IMR-90 (cell line): ENCODE results near the gene PAGE1. TPM values are rescaled to one million over a fixed set of nuclear protein-coding genes. Genes with fewer than 3 reads are reported as not detected.

Source experiments
- ATAC-seq: fragments of 200-7000 bp; cut with Tn5 transposase; 2 replicates; pipeline ENCODE4 v1.9.1; 2020; ENCODE audit warnings: low read depth, mild to moderate bottlenecking, moderate library complexity
- BruUV-seq: library from RNA; stranded (reverse); fragments of 400-500 nt; replicated peaks from 2 replicates; lab custom pipeline; 2021; lab: Mats Ljungman, UMichigan
- CTCF ChIA-PET: fragments of 300-600 bp; formaldehyde crosslinking; extraction: SDS; loops from one replicate; lab custom pipeline; 2021; ENCODE audit warnings: antibody characterized with exemption; lab: Yijun Ruan, JAX
- POLR2A ChIA-PET: fragments of 300-600 bp; sonication (Branson Sonifier 250); formaldehyde crosslinking; loops from one replicate; lab custom pipeline; 2022; ENCODE audit warnings: antibody characterized with exemption; ENCODE audit not compliant: unreplicated experiment; lab: Charles Lee
- DNase-seq: peaks from one replicate; pipeline ENCODE4 v3.0.0; 2013
- H2AFZ ChIP-seq: replicated peaks from 2 replicates; pipeline ENCODE3; 2013; ENCODE audit warnings: low read length, mild to moderate bottlenecking; ENCODE audit not compliant: poor library complexity
- H2AK5ac ChIP-seq: 2 replicates; pipeline ENCODE4 v1.6.1; 2013; ENCODE audit warnings: low read depth, low read length, inconsistent platforms
- H2AK9ac ChIP-seq: replicated peaks from 2 replicates; pipeline ENCODE3; 2013; ENCODE audit warnings: mild to moderate bottlenecking, low read depth, low read length, moderate library complexity; ENCODE audit not compliant: poor library complexity
- H2BK120ac ChIP-seq: 2 replicates; pipeline ENCODE4 v1.6.1; 2013; ENCODE audit warnings: low read depth, low read length, inconsistent platforms
- H2BK15ac ChIP-seq: 3 replicates; pipeline ENCODE4 v1.6.1; 2013; ENCODE audit warnings: low read depth, low read length, inconsistent platforms
- H2BK20ac ChIP-seq: 2 replicates; pipeline ENCODE4 v1.6.1; 2013; ENCODE audit warnings: low read depth, mild to moderate bottlenecking, inconsistent platforms, low read length, moderate library complexity
- H2BK5ac ChIP-seq: 2 replicates; pipeline ENCODE4 v1.6.1; 2013; ENCODE audit warnings: mild to moderate bottlenecking, low read depth, low read length, inconsistent platforms; ENCODE audit not compliant: poor library complexity, severe bottlenecking
- H3K14ac ChIP-seq: replicated peaks from 2 replicates; pipeline ENCODE4 v1.6.1; 2013; ENCODE audit warnings: low read depth, low read length, inconsistent platforms
- H3K18ac ChIP-seq: 2 replicates; pipeline ENCODE4 v1.6.1; 2013; ENCODE audit warnings: low read depth, low read length, control low read depth
- H3K23ac ChIP-seq: 2 replicates; pipeline ENCODE4 v1.6.1; 2013; ENCODE audit warnings: low read depth, low read length, inconsistent platforms
- H3K27ac ChIP-seq: 2 replicates; pipeline ENCODE4 v1.5.1; 2013; ENCODE audit warnings: mild to moderate bottlenecking, control low read depth, low read length; ENCODE audit not compliant: insufficient read depth
- H3K27me3 ChIP-seq: 2 replicates; pipeline ENCODE4 v1.6.1; 2013; ENCODE audit warnings: low read length; ENCODE audit not compliant: control insufficient read depth, insufficient read depth
- H3K36me3 ChIP-seq: 2 replicates; pipeline ENCODE4 v1.6.1; 2013; ENCODE audit warnings: low read length, mixed read lengths; ENCODE audit not compliant: control insufficient read depth, insufficient read depth
- H3K4ac ChIP-seq: 2 replicates; pipeline ENCODE4 v1.6.1; 2013; ENCODE audit warnings: low read depth, low read length, inconsistent platforms
- H3K4me1 ChIP-seq: 2 replicates; pipeline ENCODE4 v1.6.1; 2013; ENCODE audit warnings: low read length, mixed read lengths; ENCODE audit not compliant: control insufficient read depth, insufficient read depth
- H3K4me2 ChIP-seq: 2 replicates; pipeline ENCODE4 v1.6.1; 2013; ENCODE audit warnings: low read depth, mild to moderate bottlenecking, control low read depth, low read length, moderate library complexity
- H3K4me3 ChIP-seq: 2 replicates; pipeline ENCODE4 v1.5.1; 2013; ENCODE audit warnings: low read depth, mild to moderate bottlenecking, control low read depth, low read length, moderate library complexity; ENCODE audit not compliant: insufficient read depth
- H3K56ac ChIP-seq: 2 replicates; pipeline ENCODE4 v1.6.1; 2013; ENCODE audit warnings: low read length, inconsistent platforms; ENCODE audit not compliant: insufficient read depth; ENCODE audit errors: extremely low read depth
- H3K79me1 ChIP-seq, 2 experiments: 2 replicates each; pipeline ENCODE4 v1.6.1; 2013; ENCODE audit warnings: low read length in 2 of 2, inconsistent platforms in 1 of 2, low read depth in 1 of 2
- H3K9ac ChIP-seq: 2 replicates; pipeline ENCODE4 v1.6.1; 2013; ENCODE audit warnings: low read depth, low read length, control low read depth
- H3K9me1 ChIP-seq: 2 replicates; pipeline ENCODE4 v1.6.1; 2013; ENCODE audit warnings: low read length, inconsistent platforms; ENCODE audit not compliant: insufficient read depth
- H3K9me3 ChIP-seq: 2 replicates; pipeline ENCODE4 v1.6.1; 2013; ENCODE audit warnings: low read length; ENCODE audit not compliant: control insufficient read depth, insufficient read depth
- H4K20me1 ChIP-seq: 2 replicates; pipeline ENCODE4 v1.6.1; 2013; ENCODE audit warnings: low read length, inconsistent platforms; ENCODE audit not compliant: insufficient read depth
- H4K5ac ChIP-seq: 2 replicates; pipeline ENCODE4 v1.6.1; 2013; ENCODE audit warnings: mild to moderate bottlenecking, low read depth, low read length, control low read depth
- H4K8ac ChIP-seq, 2 experiments: 2 replicates each; pipeline ENCODE4 v1.6.1; 2013; ENCODE audit warnings: low read depth in 2 of 2, low read length in 2 of 2, control low read depth in 1 of 2, inconsistent platforms in 1 of 2
- H4K91ac ChIP-seq: 2 replicates; pipeline ENCODE4 v1.6.1; 2013; ENCODE audit warnings: low read depth, low read length, inconsistent platforms; ENCODE audit not compliant: insufficient read depth
- BHLHE40 ChIP-seq: fragments of 150-350 bp; IDR thresholded peaks from 2 replicates; pipeline ENCODE4 v1.6.1; 2016; ENCODE audit warnings: mild to moderate bottlenecking, low read depth, low read length
- CEBPB ChIP-seq: IDR thresholded peaks from 2 replicates; pipeline ENCODE4 v1.6.1; 2012; ENCODE audit warnings: low read depth, low read length, improper control_type of control experiment
- CHD1 ChIP-seq: IDR thresholded peaks from 2 replicates; pipeline ENCODE4 v1.6.1; 2012; ENCODE audit warnings: low read depth, low read length, improper control_type of control experiment
- FOS ChIP-seq: fragments of 150-350 bp; IDR thresholded peaks from 2 replicates; pipeline ENCODE4 v1.6.1; 2016; ENCODE audit warnings: low read depth, low read length
- MAFK ChIP-seq: IDR thresholded peaks from 2 replicates; pipeline ENCODE4 v1.6.1; 2012; ENCODE audit warnings: low read depth, low read length, improper control_type of control experiment
- MAZ ChIP-seq: IDR thresholded peaks from 2 replicates; pipeline ENCODE4 v1.6.1; 2012; ENCODE audit warnings: low read depth, mild to moderate bottlenecking, low read length, improper control_type of control experiment, moderate library complexity, borderline replicate concordance
- MXI1 ChIP-seq: IDR thresholded peaks from 2 replicates; pipeline ENCODE4 v1.6.1; 2012; ENCODE audit warnings: low read depth, mild to moderate bottlenecking, low read length, moderate library complexity, borderline replicate concordance
- NFE2L2 ChIP-seq: fragments of 150-350 bp; IDR thresholded peaks from 2 replicates; pipeline ENCODE4 v1.6.1; 2016; ENCODE audit warnings: low read depth, mild to moderate bottlenecking, low read length
- POLR2A ChIP-seq: IDR thresholded peaks from 2 replicates; pipeline ENCODE4 v1.6.1; 2012; ENCODE audit warnings: mild to moderate bottlenecking, low read depth, low read length
- RAD21 ChIP-seq: IDR thresholded peaks from 2 replicates; pipeline ENCODE4 v1.6.1; 2012; ENCODE audit warnings: low read length, improper control_type of control experiment
- RCOR1 ChIP-seq: IDR thresholded peaks from 2 replicates; pipeline ENCODE4 v1.6.1; 2012; ENCODE audit warnings: mild to moderate bottlenecking, low read length, improper control_type of control experiment; ENCODE audit not compliant: insufficient replicate concordance
- RFX5 ChIP-seq: IDR thresholded peaks from 2 replicates; pipeline ENCODE4 v1.8.0; 2012; ENCODE audit warnings: low read depth, mild to moderate bottlenecking, low read length, moderate library complexity
- SMC3 ChIP-seq: fragments of 150-350 bp; IDR thresholded peaks from 2 replicates; pipeline ENCODE4 v1.6.1; 2016; ENCODE audit warnings: low read depth, mild to moderate bottlenecking, antibody characterized with exemption, low read length, moderate library complexity
- WGBS, 2 experiments: methylation state at CpG; one replicate each; pipeline versions ENCODE4 v1.1.5 to v1.1.7; 2013; ENCODE audit warnings: missing lambda C conversion rate in 2 of 2; ENCODE audit not compliant: insufficient read length in 1 of 2; ENCODE audit errors: extremely low coverage in 2 of 2; 5-methylcytosine and 5-hydroxymethylcytosine counted together
- dilution Hi-C: fragments of 300-500 bp; cut with HindIII; formaldehyde crosslinking; loops from one replicate; pipeline ENCODE4 v1.14.3; 2018; ENCODE audit warnings: low sequenced_read_pairs; ENCODE audit not compliant: unreplicated experiment
- in situ Hi-C: fragments of 300-500 bp; cut with MboI; formaldehyde crosslinking; loops from 3 replicates; pipeline ENCODE4 v1.14.3; 2019; ENCODE audit warnings: low sequenced_read_pairs, inconsistent platforms, mixed read lengths
- intact Hi-C: fragments of 100-400 bp; cut with micrococcal nuclease; formaldehyde crosslinking; loops from 2 replicates; pipeline ENCODE4 v1.10.0; 2022
- polyA plus RNA-seq, 3 experiments: library from polyadenylated mRNA; depleted of rRNA; stranded (reverse); fragments of >200 nt; gene quantifications; 2 replicates each; pipeline ENCODE4 v1.2.3, GENCODE V29; 2012; ENCODE audit warnings: low replicate concordance in 1 of 3
- total RNA-seq: library from RNA; depleted of rRNA; stranded (reverse); fragments of >200 nt; gene quantifications from 2 replicates; pipeline ENCODE4 v1.2.3, GENCODE V29; 2012
- TF ChIP-seq, protein P1 (sequence below): conservative IDR thresholded peaks from 2 replicates; pipeline ENCODE4 v1.5.1; 2012; ENCODE audit warnings: mild to moderate bottlenecking, low read depth, low read length, improper control_type of control experiment
- TF ChIP-seq, protein P2 (sequence below): fragments of 150-350 bp; IDR thresholded peaks from 2 replicates; pipeline ENCODE4 v1.6.1; 2016; ENCODE audit warnings: low read depth, mild to moderate bottlenecking, low read length, moderate library complexity, borderline replicate concordance

The PAGE1 gene
- total and polyA plus RNA-seq, 2 of the 4 experiments (the other 2 are of a cell fraction) = not detected

DNA sequence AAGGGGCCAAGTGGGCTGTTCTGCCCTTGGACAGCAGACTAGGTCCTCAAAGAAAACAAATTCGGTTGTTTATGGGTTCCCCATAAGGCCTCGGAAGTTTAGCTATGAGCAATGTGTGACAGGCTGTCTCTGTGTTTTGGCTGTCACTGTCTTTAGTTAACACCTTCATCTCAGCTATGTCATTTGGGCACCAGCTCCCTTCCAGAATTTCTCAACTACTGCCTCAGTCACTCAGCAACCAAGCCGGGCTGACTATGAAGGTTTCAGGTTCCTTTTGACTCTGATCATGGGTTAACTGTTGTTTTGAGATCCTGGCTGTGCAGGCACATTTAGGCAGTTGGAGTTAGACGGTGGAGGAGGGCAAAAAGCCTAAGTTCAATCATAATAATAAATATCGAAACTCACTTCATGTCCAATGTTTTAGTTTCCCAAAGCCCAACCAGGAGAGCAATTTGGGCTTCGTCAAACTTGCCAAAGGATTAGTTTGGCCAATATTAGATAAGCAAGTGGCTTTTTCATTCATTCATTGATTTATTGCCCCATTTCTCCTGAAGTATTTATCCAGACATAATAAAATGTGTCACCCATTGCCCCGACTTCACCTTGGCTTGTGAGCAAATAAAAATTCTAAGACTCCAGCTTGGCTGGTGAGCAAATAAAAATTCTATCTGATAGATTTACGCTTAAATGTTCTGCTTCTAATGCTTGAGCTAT lies 9.1 kb upstream of the PAGE1 start:
- no peak overlapping the region for H2AK5ac ChIP-seq
- no peak overlapping the region for H3K4me2 ChIP-seq
- H3K18ac ChIP-seq = no peak overlapping the region
- H2BK5ac ChIP-seq = no peak overlapping the region
- ATAC-seq (no peak), DNase-seq (no peak)
- ChIA-PET POLR2A (no interaction called here), CTCF (no interaction called here)
- no peak overlapping the region for H3K4ac ChIP-seq
- H3K27me3 ChIP-seq = peaks cover 7% of the 10 kb centered on the region; the same call in 1 of the 2 replicates
- no peaks in the 10 kb centered on the region for H3K79me1 ChIP-seq
- no peak overlapping the region for H4K91ac ChIP-seq
- no peaks in the 10 kb centered on the region for H3K9me3 ChIP-seq
- no peak overlapping the region for H3K14ac ChIP-seq
- H3K9ac ChIP-seq = no peak overlapping the region
- H3K27ac ChIP-seq = no peak overlapping the region
- no peak overlapping the region for H2AK9ac ChIP-seq
- no peaks in the 10 kb centered on the region for H3K4me1 ChIP-seq
- in situ Hi-C loops (no loop called here), dilution Hi-C loops (no loop called here), intact Hi-C loops (no loop called here)
- no peak overlapping the region for H2BK15ac ChIP-seq
- no peak overlapping the region for H3K23ac ChIP-seq
- no TSS peak for BruUV-seq
- no peak overlapping the region for H4K8ac ChIP-seq
- H2BK20ac ChIP-seq = no peak overlapping the region
- no peak overlapping the region for H3K4me3 ChIP-seq
- WGBS, 2 experiments = no CpG with 5 or more reads among the region's 8 CpGs
- TF ChIP-seq, protein P1, sequence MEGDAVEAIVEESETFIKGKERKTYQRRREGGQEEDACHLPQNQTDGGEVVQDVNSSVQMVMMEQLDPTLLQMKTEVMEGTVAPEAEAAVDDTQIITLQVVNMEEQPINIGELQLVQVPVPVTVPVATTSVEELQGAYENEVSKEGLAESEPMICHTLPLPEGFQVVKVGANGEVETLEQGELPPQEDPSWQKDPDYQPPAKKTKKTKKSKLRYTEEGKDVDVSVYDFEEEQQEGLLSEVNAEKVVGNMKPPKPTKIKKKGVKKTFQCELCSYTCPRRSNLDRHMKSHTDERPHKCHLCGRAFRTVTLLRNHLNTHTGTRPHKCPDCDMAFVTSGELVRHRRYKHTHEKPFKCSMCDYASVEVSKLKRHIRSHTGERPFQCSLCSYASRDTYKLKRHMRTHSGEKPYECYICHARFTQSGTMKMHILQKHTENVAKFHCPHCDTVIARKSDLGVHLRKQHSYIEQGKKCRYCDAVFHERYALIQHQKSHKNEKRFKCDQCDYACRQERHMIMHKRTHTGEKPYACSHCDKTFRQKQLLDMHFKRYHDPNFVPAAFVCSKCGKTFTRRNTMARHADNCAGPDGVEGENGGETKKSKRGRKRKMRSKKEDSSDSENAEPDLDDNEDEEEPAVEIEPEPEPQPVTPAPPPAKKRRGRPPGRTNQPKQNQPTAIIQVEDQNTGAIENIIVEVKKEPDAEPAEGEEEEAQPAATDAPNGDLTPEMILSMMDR = no peak
- TF ChIP-seq RFX5 (no peak), RCOR1 (no peak), RAD21 (no peak), CEBPB (no peak), MXI1 (no peak), MAZ (no peak), NFE2L2 (no peak), BHLHE40 (no peak), FOS (no peak), MAFK (no peak), SMC3 (no peak), POLR2A (no peak), CHD1 (no peak)
- TF ChIP-seq, protein P2, sequence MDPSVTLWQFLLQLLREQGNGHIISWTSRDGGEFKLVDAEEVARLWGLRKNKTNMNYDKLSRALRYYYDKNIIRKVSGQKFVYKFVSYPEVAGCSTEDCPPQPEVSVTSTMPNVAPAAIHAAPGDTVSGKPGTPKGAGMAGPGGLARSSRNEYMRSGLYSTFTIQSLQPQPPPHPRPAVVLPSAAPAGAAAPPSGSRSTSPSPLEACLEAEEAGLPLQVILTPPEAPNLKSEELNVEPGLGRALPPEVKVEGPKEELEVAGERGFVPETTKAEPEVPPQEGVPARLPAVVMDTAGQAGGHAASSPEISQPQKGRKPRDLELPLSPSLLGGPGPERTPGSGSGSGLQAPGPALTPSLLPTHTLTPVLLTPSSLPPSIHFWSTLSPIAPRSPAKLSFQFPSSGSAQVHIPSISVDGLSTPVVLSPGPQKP = no peak
- no peak overlapping the region for H2BK120ac ChIP-seq
- no peaks in the 10 kb centered on the region for H4K20me1 ChIP-seq
- no peaks in the 10 kb centered on the region for H3K36me3 ChIP-seq
- H3K56ac ChIP-seq = no peak overlapping the region
- H2AFZ ChIP-seq = no peak overlapping the region
- H3K9me1 ChIP-seq = no peaks in the 10 kb centered on the region
- H4K5ac ChIP-seq = no peak overlapping the region
